KOPT-K1 (cell line): ENCODE results near the gene SF3A2.
"Not testable (repeated sequence)": the region's sequence is repeated elsewhere in the genome, so short reads cannot be mapped to it uniquely, and the experiment has no call there.

Experiments used
- H3K27ac ChIP-seq: fragments of 200-600 bp; sonication (generic); 2 replicates; pipeline ENCODE4 v1.5.1; 2016; ENCODE audit warnings: antibody characterized with exemption, mild to moderate bottlenecking, low read depth, low read length; ENCODE audit not compliant: poor library complexity, severe bottlenecking
- H3K36me3 ChIP-seq: fragments of 200-600 bp; sonication (generic); 2 replicates; pipeline ENCODE4 v1.5.1; 2017; ENCODE audit warnings: antibody characterized with exemption, mild to moderate bottlenecking, low read length, moderate library complexity; ENCODE audit not compliant: insufficient read depth
- H3K9me3 ChIP-seq: fragments of 200-600 bp; sonication (generic); 2 replicates; pipeline ENCODE4 v1.5.1; 2017; ENCODE audit warnings: antibody characterized with exemption, low read length, mild to moderate bottlenecking; ENCODE audit not compliant: insufficient read depth, poor library complexity, severe bottlenecking

Gene SF3A2

GRCh38 chr19:2275588-2276428 lies 39.2 kb downstream of the SF3A2 start:
- Histone ChIP-seq H3K36me3 (peaks cover 52% of the 10 kb centered on the region), H3K27ac (no peak overlapping the region), H3K9me3 (no peaks in the 10 kb centered on the region)

GRCh38 chr19:2276429-2276986 lies 39.9 kb downstream of the SF3A2 start:
- peaks cover 47% of the 10 kb centered on the region for H3K36me3 ChIP-seq
- H3K27ac ChIP-seq = no peak overlapping the region
- H3K9me3 ChIP-seq = no peaks in the 10 kb centered on the region

GRCh38 chr19:2277138-2277537 lies 40.5 kb downstream of the SF3A2 start:
- Histone ChIP-seq H3K36me3 (peaks cover 41% of the 10 kb centered on the region), H3K9me3 (no peaks in the 10 kb centered on the region), H3K27ac (no peak overlapping the region)

- Histone ChIP-seq H3K9me3 (no peaks in the 10 kb centered on the region), H3K36me3 (peaks cover 28% of the 10 kb centered on the region), H3K27ac (no peak overlapping the region)
Measured at GRCh38 chr19:2278459-2279158, 42.0 kb downstream of the SF3A2 start.

- Histone ChIP-seq H3K9me3 (no peaks in the 10 kb centered on the region), H3K36me3 (peaks cover 11% of the 10 kb centered on the region; the same call in 1 of the 2 replicates), H3K27ac (no peak overlapping the region)
Measured at GRCh38 chr19:2280633-2281264, 44.1 kb downstream of the SF3A2 start.

GRCh38 chr19:2281265-2282061 lies 44.8 kb downstream of the SF3A2 start:
- not testable (repeated sequence) for H3K27ac ChIP-seq, H3K36me3 ChIP-seq

GRCh38 chr19:2282062-2282861 lies 45.6 kb downstream of the SF3A2 start, which contains the start of gene PEAK3:
PEAK3 (minus strand) TSS chr19:2282175; CDS start chr19:2280931, 1,244 bp downstream.
- Histone ChIP-seq H3K27ac (no peak within 1 kb of the TSS), H3K36me3 (no peaks in the 10 kb centered on the region), H3K9me3 (no peaks in the 10 kb centered on the region)

More at GRCh38 chr19:2281265-2282061, 44.8 kb downstream of the SF3A2 start:
- not testable (repeated sequence) for H3K9me3 ChIP-seq

GRCh38 chr19:2282862-2283237 lies 46.2 kb downstream of the SF3A2 start:
- no peaks in the 10 kb centered on the region for H3K36me3 ChIP-seq
- H3K27ac ChIP-seq = no peak overlapping the region
- no peaks in the 10 kb centered on the region for H3K9me3 ChIP-seq

GRCh38 chr19:2283835-2284507 lies 47.3 kb downstream of the SF3A2 start:
- Histone ChIP-seq H3K9me3 (no peaks in the 10 kb centered on the region), H3K27ac (no peak overlapping the region), H3K36me3 (no peaks in the 10 kb centered on the region)

GRCh38 chr19:2286402-2287140 lies 49.9 kb downstream of the SF3A2 start:
- H3K9me3 ChIP-seq = no peaks in the 10 kb centered on the region
- H3K27ac ChIP-seq = no peak overlapping the region
- H3K36me3 ChIP-seq = no peaks in the 10 kb centered on the region

- Histone ChIP-seq H3K36me3 (no peaks in the 10 kb centered on the region), H3K9me3 (no peaks in the 10 kb centered on the region), H3K27ac (no peak overlapping the region)
Measured at GRCh38 chr19:2287585-2288337, 51.1 kb downstream of the SF3A2 start.

- no peaks in the 10 kb centered on the region for H3K9me3 ChIP-seq
- H3K36me3 ChIP-seq = no peaks in the 10 kb centered on the region
- H3K27ac ChIP-seq = no peak overlapping the region
Measured at GRCh38 chr19:2288338-2288817, 51.8 kb downstream of the SF3A2 start.
